ENCODE results near the gene CPNE9. TPM values are rescaled to one million over a fixed set of nuclear protein-coding genes. Genes with fewer than 3 reads are reported as not detected.

CPNE9 gene
- total and polyA plus RNA-seq, 2 of the 13 experiments (the other 11 are each of a cell fraction or from before 2014, with no cell fraction given): 0.20 TPM; not detected in 1

GRCh38 chr3:9721015-9721699 lies 17.5 kb downstream of the CPNE9 start:
- 12% methylated on average over 7 of the region's 7 CpGs for WGBS (ENCODE audit: low lambda C conversion rate)
- BruUV-seq (replicated peaks): no TSS peak
- no peak overlapping the region for H3K27ac ChIP-seq (ENCODE audit: extremely low read length, insufficient read depth, low read length)
- H3K27me3 ChIP-seq (ENCODE audit: control insufficient read depth in 1 of 2, insufficient read depth in 2 of 2, low read length in 2 of 2): peaks cover 0 to 19% of the 10 kb centered on the region in 2 experiments; a peak in 2 of 5 replicates
- in situ Hi-C loops (cut with HindIII; ENCODE audit: extremely low pct_ligation_motif_present, low pct_unique_long_range_greater_than_20kb): no loop called here
- no peak for FAIRE-seq
- CTCF ChIA-PET (ENCODE audit: low intra/inter-chr PET ratio, low total read pairs): no interaction called here
- H4K20me1 ChIP-seq (ENCODE audit: insufficient read depth, low read length): no peaks in the 10 kb centered on the region
- no peaks in the 10 kb centered on the region for H3K79me2 ChIP-seq (ENCODE audit: insufficient read depth, low read length)
- no peak overlapping the region for H3K9ac ChIP-seq (ENCODE audit: insufficient read depth, low read depth, low read length)
- H3K9me3 ChIP-seq (ENCODE audit: low read length): no peaks in the 10 kb centered on the region
- POLR2A ChIA-PET: no interaction called here
- H2AFZ ChIP-seq (ENCODE audit: low read length): no peak overlapping the region
- no peak overlapping the region for H3K4me2 ChIP-seq (ENCODE audit: low read depth, low read length)
- no peak overlapping the region for H3K4me3 ChIP-seq (replicated peaks in 1 of 3; ENCODE audit: insufficient read depth in 1 of 3, low read depth in 2 of 3, low read length in 3 of 3)
- ATAC-seq: no peak; the same call in 2 of the 3 replicates
- no peak for TF ChIP-seq HMGXB3 (CRISPR knock-in tag; IDR thresholded peaks at IDR 0.05; ENCODE audit: borderline replicate concordance)
- no peak for TF ChIP-seq GMEB2 (CRISPR knock-in tag; IDR thresholded peaks at IDR 0.05; ENCODE audit: low read depth)
- TF ChIP-seq PRPF4 (IDR thresholded peaks at IDR 0.05; ENCODE audit: low read depth, low read length, poor library complexity, severe bottlenecking): no peak
- intact Hi-C loops (cut with micrococcal nuclease; ENCODE audit: unreplicated experiment): no loop called here
- H3K36me3 ChIP-seq (replicated peaks in 1 of 2; ENCODE audit: control insufficient read depth in 1 of 2, insufficient read depth in 2 of 2, low read length in 2 of 2): no peaks in the 10 kb centered on the region
- H3K4me1 ChIP-seq (ENCODE audit: insufficient read depth, low read length): peaks cover 1% of the 10 kb centered on the region; the same call in 1 of the 2 replicates
- no peak for DNase-seq (ENCODE audit: low spot score)

Data from HepG2 (cell line).